GM12874 (cell line): ENCODE results near the gene TUBA1C.

ENCODE experiments used
- CTCF ChIP-seq: IDR thresholded peaks from 2 replicates; pipeline ENCODE4 v1.5.1; 2011; ENCODE audit warnings: low read depth, mild to moderate bottlenecking, control low read depth, low read length, moderate library complexity; ENCODE audit not compliant: insufficient read depth

Gene TUBA1C

DNA sequence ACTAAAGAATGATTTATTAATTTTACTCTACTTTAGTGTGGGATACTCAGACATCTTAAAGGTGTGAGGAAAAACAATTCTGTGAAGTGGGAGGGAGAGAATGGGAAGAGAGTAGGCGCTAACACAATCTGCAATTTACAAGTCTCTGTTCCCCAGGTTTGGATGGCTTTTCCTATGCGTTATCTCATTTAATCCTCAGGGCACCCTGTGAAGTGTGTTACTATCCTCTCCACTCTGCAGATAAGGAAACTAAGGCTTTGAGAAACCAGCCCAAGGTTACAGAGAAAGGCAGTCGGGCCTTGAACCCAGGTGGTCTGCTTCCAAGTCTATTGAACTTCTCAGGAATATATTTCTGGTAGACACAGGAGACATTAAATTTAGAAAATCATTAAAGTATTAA is 36.2 kb upstream of the TUBA1C start:
- TF ChIP-seq CTCF, result no peak

DNA sequence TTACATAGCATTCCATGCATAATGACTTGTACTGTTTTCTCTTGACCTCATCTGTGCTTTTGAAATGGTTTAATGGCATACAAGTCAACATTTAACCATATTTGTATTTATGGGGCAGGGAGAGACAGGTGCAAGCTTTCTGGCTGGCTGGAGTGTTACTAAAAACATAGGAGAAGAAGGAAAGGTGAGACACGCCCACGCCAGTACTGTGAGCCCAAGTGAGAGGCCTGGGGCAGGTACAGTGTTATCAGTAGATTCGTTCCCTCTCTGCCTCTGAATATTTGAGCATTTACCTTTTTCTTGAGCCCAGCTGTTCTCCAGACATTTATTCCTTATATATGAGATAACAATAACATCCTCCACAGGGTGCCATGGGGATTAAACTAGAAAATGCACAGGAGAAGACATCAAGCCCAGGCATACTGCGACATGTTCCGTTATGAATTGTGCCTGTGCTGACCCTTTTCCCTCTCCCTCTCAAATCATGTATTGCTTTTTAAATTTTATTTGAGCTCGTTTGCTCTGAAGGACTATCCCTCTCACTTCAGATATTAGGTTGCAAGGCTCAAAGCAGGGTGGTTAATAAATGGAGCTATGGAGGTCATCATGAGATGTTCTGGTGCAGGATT is 34.6 kb upstream of the TUBA1C start:
- no peak for TF ChIP-seq CTCF

GRCh38 chr12:49230805-49231194 is 34.1 kb upstream of the TUBA1C start:
- TF ChIP-seq CTCF, result no peak

DNA sequence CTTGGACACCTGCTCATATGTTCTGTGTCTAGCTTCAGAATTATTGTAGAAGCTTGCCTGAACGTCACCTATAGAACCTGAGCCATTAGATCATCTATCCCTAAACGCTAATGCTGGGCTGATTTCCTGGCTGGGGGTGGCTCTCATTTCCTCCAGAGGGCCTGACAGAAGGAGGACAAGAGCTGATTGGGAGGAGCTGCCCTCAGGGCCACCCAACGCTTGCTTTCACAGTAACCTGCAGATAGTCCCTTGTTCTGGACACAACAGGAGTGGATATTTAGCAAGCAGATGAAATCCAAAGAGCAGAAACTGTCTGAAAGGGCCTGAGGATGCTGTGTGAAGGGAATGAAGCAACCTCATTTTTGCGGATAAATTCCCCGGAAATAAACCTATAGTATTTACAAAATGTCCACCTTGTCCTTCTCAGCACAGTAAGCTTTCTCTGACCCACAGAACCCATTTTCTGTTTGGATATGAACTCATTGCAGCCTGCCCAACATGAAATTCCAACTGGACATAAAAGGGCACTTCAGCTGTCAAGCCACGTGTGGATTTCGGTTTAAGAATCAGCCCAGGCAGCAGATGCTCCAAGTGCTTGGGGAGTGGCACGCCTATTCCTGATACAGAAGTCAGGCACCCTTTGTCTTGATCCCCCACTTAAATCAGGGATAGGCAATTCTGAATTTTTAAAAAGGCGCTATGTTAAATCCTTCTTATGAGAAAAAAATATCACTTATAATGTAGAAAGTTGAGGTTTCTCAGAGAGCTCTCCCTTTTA is 32.8 kb upstream of the TUBA1C start:
- TF ChIP-seq CTCF, result no peak

- TF ChIP-seq CTCF, result no peak
These were observed 31.7 kb upstream of the TUBA1C start for GRCh38 chr12:49232940-49233841.

GRCh38 chr12:49233842-49234526 is 30.9 kb upstream of the TUBA1C start:
- no peak for TF ChIP-seq CTCF
